Heart right ventricle (tissue), 16 donors: ENCODE results near the gene DUS3L. TPM values are rescaled to one million over a fixed set of nuclear protein-coding genes. Genes with fewer than 3 reads are reported as not detected.
A peak's percentile ranks its signal among the peaks of the same experiment; 100 is the strongest.

ENCODE experiments used
- ATAC-seq, 8 donors: fragments of 200-7000 bp; cut with Tn5 transposase; one replicate each; pipeline ENCODE4 v1.9.1; 2020; ENCODE audit warnings: mild to moderate bottlenecking in 8 of 8, moderate library complexity in 8 of 8, moderate number of reproducible peaks in 1 of 8
- DNase-seq, 2 donors: peaks; one replicate each; pipeline ENCODE4 v3.0.0-alpha.2; 2020
- H3K27ac ChIP-seq, 10 donors: fragments of 200-600 bp; sonication (generic) in 2 of 10; one replicate each; pipeline versions ENCODE4 v1.5.0 to v1.8.0; 2020 to 2022; ENCODE audit warnings: mild to moderate bottlenecking in 3 of 10
- H3K27me3 ChIP-seq, 7 donors: fragments of 200-600 bp; one replicate each; pipeline ENCODE4 v1.8.0; 2021 to 2022; ENCODE audit warnings: mild to moderate bottlenecking in 2 of 7
- H3K36me3 ChIP-seq, 9 donors: fragments of 200-600 bp; sonication (generic) in 1 of 9; one replicate each; pipeline versions ENCODE4 v1.5.0 to v1.8.0; 2020 to 2022; ENCODE audit warnings: mild to moderate bottlenecking in 2 of 9
- H3K4me1 ChIP-seq, 9 donors: fragments of 200-600 bp; sonication (generic) in 1 of 9; one replicate each; pipeline versions ENCODE4 v1.5.0 to v1.8.0; 2020 to 2022; ENCODE audit warnings: mild to moderate bottlenecking in 4 of 9
- H3K4me3 ChIP-seq, 10 donors: fragments of 200-600 bp; sonication (generic) in 2 of 10; one replicate each; pipeline versions ENCODE4 v1.5.0 to v1.8.0; 2020 to 2022; ENCODE audit warnings: mild to moderate bottlenecking in 7 of 10, moderate library complexity in 2 of 10
- H3K9me3 ChIP-seq, 11 donors: fragments of 200-600 bp in 10 of 11; sonication (generic) in 2 of 11; one replicate each; pipeline versions ENCODE4 v1.5.0 to v1.8.0; 2013 to 2022; ENCODE audit warnings: mild to moderate bottlenecking in 2 of 11, control low read depth in 1 of 11, moderate library complexity in 1 of 11
- CTCF ChIP-seq, 9 donors: fragments of 200-600 bp; sonication (generic) in 2 of 9; IDR thresholded peaks; one replicate each; pipeline versions ENCODE4 v1.5.0 to v1.8.0; 2021 to 2022; ENCODE audit warnings: antibody characterized with exemption in 9 of 9, mild to moderate bottlenecking in 5 of 9, moderate library complexity in 1 of 9
- WGBS, 2 donors: extraction: QIAGEN DNeasy Blood & Tissue Kit; methylation state at CpG; one replicate each; pipeline ENCODE4 v1.1.7; 2013; ENCODE audit warnings: inconsistent platforms in 1 of 2; 5-methylcytosine and 5-hydroxymethylcytosine counted together
- intact Hi-C, 10 donors: fragments of 100-400 bp; cut with DNase I; formaldehyde crosslinking; loops; one replicate each; pipeline versions ENCODE4 v1.11.1 to v1.14.2; 2022
- polyA plus RNA-seq, 2 donors: library from polyadenylated mRNA; stranded (reverse); fragments of 200-250 nt; gene quantifications; one replicate each; pipeline ENCODE4 v1.2.3, GENCODE V29; 2013
- total RNA-seq, 10 donors: library from RNA; stranded (reverse); fragmentation: NEBNext Ultra II Directional in 3 of 10; extraction: Animal tissue kit (Norgen Biotek cat#: 25700) in 3 of 10; gene quantifications; one replicate each; pipeline versions ENCODE4 v1.2.1 to v1.2.4, GENCODE V29; 2021 to 2023
- donor health status: Arrhythmogenic right ventricular cardiomyopathy.
- donor health status: ischemic (EF 13 %, LVEDD 7.1; RV severe dilation, severe dysfunction).
- donor health status: healthy with polysubstance abuse.
- donor health status: DM: no; HTN: yes; CAD: no.
- donor health status: DM: no; HTN: no; CAD: no.
- donor health status: ischemic (EF 25% LVEDD 6.9; RV normal size, moderate dysfunction).
- donor health status: ischemic (EF 25% LVEDD 5.7; RV mildly dilated, moderate dysfunction).
- donor health status: healthy.
- donor health status: DM: yes; HTN: yes; CAD: no.
- donor health status: Ischemic cardiomyopathy.
- donor health status: ischemic (EF 35%, LVEDD 5.7; RV mildly dilated, moderate dysfunction).
- donor health status: nonischemic (EF 11% LVEDD 7.7; RV severe dilation, severe dysfunction).
- donor health status: DM: yes; HTN: yes; CAD: no.
- donor health status: PGD.
- donor health status: ischemic (EF 29% LVEDD 5.4; RV normal size, mild dysfunction).
- donor health status: nonischemic (EF 23%, LVEDD 6.1; RV moderate dilation, normal function).

DUS3L gene
- total and polyA plus RNA-seq, 12 donors: 11.5 to 37.7 (median 14.6) TPM

- Histone ChIP-seq H3K4me1 (peaks cover 3 to 47% (median 13%) of the 10 kb centered on the region in 9 donors), H3K36me3 (no peaks in the 10 kb centered on the region), H3K27ac (peak overlapping the region in 1 of 10 donors; percentile 22), H3K9me3 (no peaks in the 10 kb centered on the region), H3K27me3 (peaks cover 0 to 65% (median 44%) of the 10 kb centered on the region in 7 donors), H3K4me3 (no peak overlapping the region)
- DNase-seq: no peak
- intact Hi-C loops: loop anchor here in 7 of 10 donors (5.0 to 10.0 kb wide), 4 partner anchors 92 to 224 kb away; no protein-coding TSS in a partner anchor
- no peak for ATAC-seq
- TF ChIP-seq CTCF (IDR thresholded peaks at IDR 0.05): no peak
- WGBS, 2 donors: 73 to 85% methylated on average over 17 of the region's 17 CpGs
Measured at GRCh38 chr19:5800361-5801270, 9.7 kb upstream of the DUS3L start.

DNA sequence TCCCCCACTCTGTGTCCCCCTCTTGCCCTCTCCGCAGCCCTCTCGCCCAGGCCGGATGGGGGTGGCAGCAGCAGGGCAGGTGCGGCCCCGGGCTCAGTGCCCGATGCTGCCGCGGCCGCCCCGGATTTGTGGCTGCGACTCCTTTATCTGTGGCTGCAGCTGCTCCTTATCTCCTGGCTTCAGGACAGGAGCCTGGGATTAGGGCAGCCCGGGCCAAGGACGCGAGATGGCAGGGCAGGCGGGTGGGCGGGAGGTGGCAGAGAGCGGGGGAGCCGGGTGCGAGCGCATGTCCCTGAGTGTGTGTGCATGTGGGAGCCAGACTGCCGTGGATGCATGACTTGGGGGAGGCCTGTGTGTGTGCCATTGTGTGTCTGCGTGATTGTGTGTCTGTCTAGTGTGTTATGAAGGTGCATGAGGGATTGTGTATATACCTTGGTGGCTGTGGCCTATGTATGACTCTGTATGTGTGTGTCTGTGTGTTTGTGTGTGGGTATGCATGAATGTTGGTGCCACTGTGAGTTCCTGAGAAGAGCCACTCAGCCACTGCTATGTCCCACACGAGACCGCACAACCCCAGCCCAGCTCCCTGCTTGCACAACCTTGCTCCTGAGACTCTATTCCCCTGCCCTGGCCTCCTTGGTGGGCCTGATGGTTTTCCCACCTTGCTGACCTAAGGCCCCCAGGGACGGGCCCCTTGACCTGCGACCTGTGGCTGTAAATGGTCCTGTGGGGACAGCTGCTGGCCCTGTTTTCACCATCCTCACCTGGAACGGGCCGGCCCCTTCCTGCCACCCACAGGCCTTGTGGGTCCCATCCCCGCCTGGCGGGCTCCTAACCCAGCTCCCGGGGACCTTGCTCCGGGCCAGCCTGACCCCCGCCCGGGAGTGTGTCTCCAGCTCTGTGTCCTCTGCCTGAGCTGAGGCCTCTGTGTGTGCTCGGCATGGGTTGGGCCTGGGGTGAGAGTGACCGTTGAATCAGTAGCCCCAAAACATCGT lies 8.6 kb upstream of the DUS3L start:
- Histone ChIP-seq H3K4me3 (no peak overlapping the region), H3K27ac (peak overlapping the region in 4 of 10 donors; percentile 22 to 57 (median 42)), H3K9me3 (no peaks in the 10 kb centered on the region), H3K27me3 (peaks cover 0 to 59% (median 38%) of the 10 kb centered on the region in 7 donors), H3K36me3 (no peaks in the 10 kb centered on the region), H3K4me1 (peaks cover 3 to 45% (median 12%) of the 10 kb centered on the region in 9 donors)
- DNase-seq (peak; percentile 67 to 69), ATAC-seq (peak; percentile 20 to 84 (median 64))
- TF ChIP-seq CTCF (IDR thresholded peaks at IDR 0.05): no peak
- whole genome bisulfite sequencing, 2 donors: 42 to 44% methylated on average over 37 of the region's 37 CpGs
- intact Hi-C loops: loop anchor here in 7 of 10 donors (5.0 to 10.0 kb wide), 4 partner anchors 93 to 225 kb away; no protein-coding TSS in a partner anchor

GRCh38 chr19:5798244-5798643 lies 7.3 kb upstream of the DUS3L start:
- no peaks in the 10 kb centered on the region for H3K9me3 ChIP-seq
- H3K27me3 ChIP-seq: peaks cover 0 to 46% (median 25%) of the 10 kb centered on the region in 7 donors
- no peak overlapping the region for H3K4me3 ChIP-seq
- intact Hi-C loops: no loop called here
- peaks cover 0 to 38% (median 5%) of the 10 kb centered on the region in 9 donors for H3K4me1 ChIP-seq
- H3K36me3 ChIP-seq: no peaks in the 10 kb centered on the region
- H3K27ac ChIP-seq: no peak overlapping the region
- no peak for TF ChIP-seq CTCF (IDR thresholded peaks at IDR 0.05)
- ATAC-seq: no peak
- WGBS, 2 donors: 76 to 80% methylated on average over 8 of the region's 8 CpGs
- DNase-seq: no peak
